Limb (tissue), 2 donors: ENCODE results near the gene EHD1.
"Not testable (repeated sequence)": the region's sequence is repeated elsewhere in the genome, so short reads cannot be mapped to it uniquely, and the experiment has no call there.

ENCODE experiments used
- DNase-seq, 2 donors: peaks; one replicate each; pipeline ENCODE4 v3.0.0-alpha.2; 2016; ENCODE audit errors: extremely low spot score in 2 of 2

EHD1 gene

DNA sequence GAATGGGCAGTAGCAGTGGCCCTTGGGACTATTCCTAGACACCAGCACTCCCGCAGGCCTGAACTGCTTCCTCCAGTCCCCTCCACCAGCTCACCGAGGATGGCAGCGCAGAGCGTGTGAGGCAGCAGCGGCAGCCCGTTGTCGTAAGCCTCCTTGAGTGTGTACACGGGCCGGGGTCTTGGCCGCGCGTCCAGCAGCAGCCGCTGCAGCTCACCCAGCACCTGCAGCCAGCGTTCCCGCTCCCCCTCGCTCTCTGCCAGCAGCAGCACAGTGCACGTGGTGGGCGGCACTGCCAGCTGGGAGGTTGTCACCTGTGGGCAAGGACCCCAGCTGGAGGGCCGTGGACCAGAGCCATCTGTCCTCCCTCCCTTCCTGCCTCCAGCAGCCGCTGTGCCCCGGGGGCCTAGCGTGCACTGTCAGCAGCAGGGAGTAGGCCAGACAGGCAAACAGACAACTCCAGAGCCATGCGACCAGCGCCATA is 47.0 kb downstream of the EHD1 start:
- DNase-seq = no peak

DNA sequence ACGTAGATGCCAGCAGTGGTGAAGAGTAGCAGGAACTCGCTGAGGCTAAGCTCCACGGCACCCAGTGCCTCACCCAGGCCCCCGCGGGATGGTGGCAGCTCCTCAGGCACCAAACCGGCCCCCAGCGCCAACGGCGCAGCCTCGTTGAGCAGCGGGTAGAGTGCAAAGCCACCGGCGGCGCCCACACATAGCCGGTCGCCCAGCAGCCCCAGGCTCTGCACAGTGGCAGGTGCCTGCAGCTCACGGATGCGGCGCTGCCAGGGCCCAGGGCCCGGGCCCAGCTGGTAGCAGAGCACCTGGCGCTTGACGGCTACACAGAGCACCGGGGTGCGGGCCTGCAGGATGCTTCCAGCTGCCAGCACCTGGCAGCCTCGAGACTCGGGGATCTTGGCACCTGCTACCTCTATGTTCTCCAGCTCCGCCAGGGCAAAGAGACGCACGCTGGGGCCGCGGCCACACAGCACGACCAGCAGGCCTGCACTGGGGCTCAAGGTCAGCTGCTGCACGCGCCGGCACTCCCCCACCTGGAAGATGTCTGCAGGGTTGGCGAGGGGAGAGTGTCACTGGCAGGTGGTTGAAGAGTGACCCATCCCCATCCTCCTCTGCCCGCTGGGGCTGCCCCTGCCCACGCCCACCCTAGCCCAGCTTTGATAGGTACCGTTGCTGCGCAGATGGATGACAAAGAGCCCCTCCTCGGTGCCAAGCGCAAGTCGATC is 48.7 kb downstream of the EHD1 start:
- DNase-seq = no peak

DNA sequence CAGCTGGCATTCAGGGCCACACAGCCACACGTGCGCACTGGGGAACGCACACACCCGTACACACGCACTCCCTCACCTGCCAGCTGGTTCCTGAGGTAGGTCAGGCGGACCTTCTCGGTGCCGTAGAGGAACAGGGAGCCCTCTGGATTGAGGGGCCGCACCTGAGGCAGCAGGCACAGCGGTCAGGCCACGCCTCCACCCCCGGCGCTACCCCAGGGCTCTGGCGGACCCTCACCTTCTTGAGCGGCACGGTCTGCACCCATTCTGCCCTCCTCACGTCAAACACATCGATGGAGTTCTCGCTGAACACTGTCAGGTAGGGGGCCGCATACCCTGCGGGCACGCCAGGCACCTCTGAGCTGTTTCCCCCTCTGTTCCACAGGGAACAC is 51.0 kb downstream of the EHD1 start:
- no peak for DNase-seq

DNA sequence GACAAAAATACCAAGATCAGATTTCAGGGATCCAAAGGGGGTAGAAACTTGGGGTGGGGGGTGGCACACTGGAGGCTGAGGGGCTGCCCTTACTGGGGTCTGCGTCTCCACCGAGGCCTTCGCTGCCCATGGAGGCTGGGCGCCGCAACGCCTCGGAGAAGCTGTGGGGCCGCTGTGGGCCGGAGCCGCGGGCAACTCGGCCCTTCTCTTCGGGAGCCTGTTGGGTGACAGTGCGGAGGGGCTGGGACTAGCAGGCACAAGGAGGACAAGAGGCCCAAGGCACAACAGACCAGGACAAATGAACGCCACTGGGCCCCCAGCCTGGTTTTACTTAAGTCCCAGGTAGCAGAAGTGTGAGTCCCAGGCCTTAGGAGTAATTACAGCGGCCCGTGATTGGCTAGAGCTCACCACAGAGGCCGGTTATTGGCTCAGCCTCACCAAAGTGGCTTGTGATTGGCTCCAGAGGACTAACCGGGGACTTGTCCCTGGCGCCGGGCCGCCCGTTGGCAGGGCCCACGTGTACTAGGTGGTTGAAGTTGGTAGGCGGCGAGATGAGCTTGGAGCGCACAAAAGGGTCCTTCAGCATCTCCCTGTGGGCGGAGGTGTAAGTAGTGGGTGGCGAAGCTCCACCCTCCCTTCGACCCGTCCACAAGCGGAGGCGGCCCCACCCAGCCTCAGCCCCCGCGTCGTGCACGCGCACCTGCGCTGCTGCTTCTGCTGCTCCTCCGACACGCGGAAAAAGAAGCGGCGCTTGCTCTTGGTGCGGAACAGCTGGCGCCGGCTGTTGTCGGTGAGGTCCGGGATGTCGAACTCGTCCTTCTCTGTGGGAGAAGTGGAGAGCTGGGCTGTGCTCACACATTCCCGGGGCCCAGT is 51.6 kb downstream of the EHD1 start:
- DNase-seq = no peak

DNA sequence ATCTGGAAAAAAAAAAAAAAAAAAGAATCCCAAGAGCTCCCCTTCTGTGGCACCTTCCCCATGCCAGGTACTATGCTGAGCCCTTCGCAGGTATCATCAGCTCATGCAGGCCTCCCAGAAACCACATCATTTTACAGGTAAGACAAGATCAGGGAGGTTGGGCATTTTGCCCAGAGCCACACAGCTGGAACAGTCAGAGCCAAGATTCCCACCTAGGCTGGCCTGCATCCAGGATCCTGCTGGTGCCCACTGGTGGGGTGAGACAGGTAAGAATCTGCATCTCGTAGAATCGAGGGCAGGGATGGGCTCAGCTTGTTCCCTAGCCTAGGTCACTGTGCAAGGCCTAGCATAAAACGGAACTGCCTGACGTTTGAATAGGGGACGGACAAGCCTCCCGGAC is 52.4 kb downstream of the EHD1 start:
- no peak for DNase-seq

DNA sequence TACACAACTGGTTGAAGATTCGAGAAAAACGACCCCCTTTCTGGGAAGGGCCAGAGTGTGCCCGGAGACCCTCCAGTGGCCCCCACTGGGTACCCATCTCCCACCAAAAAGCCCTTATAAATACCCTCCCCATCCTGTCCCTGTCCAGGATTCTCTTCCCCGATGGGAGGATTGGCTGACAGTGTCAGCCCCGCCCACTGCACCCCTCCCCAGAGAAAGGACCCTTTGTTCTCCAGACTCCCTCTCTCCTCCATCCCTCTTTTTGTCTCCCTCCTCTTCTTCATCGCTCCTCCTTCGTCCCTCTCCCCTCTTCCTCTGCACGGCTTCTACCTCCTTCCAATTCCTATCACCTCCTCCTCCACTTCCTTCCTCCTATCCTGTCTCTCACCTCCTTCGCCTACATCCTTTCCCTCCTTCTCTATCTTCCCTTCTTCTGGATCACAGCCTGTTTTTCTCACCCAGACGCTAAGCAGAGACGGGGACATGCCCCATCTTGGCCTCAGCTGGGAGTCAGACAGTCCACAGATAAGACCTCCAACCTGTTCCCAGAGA is 54.8 kb downstream of the EHD1 start:
- no peak for DNase-seq

DNA sequence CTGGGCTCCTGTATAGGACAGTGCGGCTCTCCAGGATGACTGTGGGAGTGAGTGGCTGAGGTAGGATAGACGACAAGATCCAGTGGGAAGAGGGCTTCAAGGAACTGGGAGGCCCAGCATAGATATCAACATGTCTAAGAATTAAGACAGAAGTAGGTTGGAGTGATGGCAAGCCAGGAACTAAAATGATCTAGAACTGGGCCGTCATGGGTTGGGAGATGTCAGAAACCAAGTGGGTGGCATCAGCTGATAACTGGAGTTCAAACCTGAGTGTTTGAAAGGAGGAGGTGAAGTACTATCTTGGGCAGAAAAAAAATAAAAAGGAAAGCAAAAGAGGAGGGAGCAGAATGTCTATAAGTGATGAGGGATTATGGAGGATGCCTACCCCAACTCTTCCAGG is 60.9 kb downstream of the EHD1 start:
- DNase-seq = no peak

DNA sequence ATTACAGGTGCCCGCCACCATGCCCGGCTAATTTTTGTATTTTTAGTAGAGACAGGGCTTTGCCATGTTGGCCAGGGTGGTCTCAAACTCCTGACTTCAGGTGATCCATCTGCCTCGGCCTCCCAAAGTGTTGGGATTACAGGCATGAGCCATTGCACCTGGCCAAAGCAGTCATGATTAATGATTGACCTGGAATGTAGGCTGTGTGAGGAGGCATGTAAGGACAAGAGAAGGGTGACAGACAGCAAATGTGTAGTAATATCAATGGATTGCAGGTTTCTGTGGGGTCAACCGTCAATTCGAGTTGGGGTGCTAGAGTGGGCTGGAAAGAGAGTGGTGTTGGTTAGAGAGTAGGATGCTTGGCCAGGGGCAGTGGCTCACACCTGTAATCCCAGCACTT is 63.0 kb downstream of the EHD1 start:
- DNase-seq = not testable (repeated sequence)

DNA sequence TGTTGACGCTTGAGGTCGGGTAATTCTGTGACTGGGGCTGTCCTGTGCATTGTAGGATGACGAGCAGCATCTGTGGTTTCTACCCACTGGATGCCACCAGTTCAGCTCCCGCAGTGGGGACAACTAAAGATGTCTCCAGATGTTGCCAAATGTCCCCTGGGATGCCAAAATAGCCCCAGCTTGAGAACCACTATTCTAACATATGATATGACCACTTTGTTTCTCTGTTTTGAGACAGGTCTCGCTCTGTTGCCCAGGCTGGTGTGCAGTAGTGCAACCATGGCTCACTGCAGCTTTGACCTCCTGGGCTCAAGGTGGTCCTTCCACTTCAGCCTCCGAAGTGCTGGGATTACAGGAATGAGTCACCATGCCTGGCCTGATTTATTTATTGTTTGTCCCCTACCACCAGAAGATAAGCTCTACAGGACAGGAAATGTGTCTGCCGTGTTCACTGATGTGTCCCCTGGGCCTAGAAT is 63.7 kb downstream of the EHD1 start:
- DNase-seq = no peak

DNA sequence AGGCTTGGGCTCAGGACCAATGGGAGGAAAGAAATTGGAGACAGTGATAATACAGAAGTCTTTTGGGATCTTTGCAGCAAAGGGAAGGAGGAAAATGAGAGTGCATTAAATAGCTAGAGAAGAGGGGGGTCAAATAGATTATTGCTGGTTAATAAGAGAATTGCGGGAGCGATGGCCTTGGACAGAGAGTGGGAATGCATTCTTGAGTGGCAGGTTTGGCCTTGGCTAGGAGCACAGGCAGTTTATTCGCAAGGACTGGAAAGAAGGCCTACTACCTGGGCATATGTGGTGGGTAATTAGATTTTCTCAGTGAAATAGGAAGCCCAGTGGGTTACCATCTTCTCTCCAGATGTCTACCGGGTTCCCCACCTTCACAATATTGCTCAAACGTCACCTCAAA is 64.6 kb downstream of the EHD1 start:
- no peak for DNase-seq

DNA sequence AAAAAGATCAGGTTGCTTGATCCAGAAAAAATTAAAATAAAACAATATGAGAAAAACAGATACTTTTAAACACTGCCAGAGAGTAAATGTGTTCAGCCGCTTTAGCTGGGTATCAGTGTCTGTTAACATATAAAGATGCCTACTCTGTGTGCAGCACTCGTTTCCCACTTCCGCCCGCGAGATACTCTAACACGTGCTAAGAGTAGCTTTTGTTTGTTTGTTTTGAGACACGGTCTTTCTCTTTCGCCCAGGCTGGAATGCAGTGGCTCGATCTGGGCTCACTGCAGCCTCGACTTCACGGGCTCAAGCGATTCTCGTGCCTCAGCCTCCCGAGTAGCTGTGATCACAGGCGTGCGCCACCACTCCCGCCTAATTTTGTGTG is 67.5 kb downstream of the EHD1 start:
- no peak for DNase-seq

DNA sequence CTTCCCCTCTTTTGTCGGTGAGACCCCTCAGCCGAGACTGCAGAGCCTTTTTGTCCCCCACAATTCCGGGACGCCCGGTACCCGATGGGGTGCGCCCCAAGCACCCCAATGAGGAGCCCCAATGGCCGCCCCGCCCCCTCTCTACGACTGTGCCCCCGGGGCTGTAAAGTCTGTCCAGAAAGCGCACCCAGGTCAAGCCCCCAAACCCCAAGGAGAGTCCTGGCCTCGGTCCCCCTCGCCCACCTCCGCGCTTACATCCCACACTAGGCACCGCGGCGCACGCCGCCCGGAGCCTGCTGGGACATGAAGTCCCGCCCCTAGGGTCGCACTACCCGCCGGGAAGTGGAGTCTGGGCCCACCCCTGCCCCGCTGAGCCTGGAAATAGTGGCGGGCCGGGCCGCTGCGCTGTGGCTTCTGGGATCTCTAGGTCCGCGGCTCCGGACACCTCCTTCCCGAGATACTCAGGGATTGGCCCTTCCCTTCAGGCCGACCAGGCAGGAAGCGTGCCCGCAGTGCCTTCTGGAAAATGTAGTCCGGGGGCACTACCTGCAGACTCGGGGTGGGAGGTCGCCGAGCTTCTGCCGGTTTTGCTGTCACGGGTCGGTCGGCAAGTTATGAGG is 68.0 kb downstream of the EHD1 start, which contains the start of gene MEN1:
Gene MEN1 (minus strand): TSS at position 281 of the 620 bp plus-strand sequence. CDS start 442 bp downstream, outside the sequence.
- DNase-seq = peak; percentile 96 to 98

DNA sequence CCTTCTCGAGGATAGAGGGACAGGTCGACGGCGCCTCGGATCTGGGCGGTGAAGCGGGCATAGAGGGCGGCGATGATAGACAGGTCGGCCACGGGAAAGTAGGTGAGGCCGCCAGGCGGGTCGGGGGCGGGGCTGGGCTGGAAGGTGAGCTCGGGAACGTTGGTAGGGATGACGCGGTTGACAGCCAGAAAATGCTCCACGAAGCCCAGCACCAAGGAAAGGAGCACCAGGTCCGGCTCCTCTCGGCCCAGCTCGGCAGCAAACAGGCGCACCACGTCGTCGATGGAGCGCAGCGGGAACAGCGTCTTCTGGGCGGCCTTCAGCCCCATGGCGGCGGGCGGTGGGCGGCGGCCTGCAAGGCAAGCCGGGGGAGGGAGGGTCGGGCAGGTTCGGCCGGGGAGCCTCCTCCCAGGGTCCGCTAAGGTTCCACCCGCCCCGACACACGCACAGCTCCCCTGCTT is 68.6 kb downstream of the EHD1 start:
- DNase-seq = peak in 1 of 2 donors; percentile 64

DNA sequence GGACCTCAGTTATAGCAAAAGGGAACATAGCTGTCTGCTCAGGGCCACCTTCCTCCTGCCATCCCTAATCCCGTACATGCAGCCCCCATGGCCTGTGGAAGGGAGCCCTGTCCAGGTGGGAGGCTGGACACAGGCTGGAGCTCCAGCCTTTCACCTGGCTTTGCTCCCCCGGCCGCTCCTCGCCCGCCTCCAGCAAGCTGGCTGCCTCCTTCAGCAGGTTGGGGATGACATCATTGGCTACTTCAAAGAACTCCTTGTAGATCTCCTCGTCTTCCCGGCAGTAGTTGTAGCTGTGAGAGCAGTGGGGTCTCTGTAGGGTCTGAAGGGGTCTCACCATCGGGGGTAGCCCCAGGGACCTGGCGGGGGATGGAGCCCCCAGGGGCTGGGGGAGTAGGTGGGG is 72.9 kb downstream of the EHD1 start:
- no peak for DNase-seq

DNA sequence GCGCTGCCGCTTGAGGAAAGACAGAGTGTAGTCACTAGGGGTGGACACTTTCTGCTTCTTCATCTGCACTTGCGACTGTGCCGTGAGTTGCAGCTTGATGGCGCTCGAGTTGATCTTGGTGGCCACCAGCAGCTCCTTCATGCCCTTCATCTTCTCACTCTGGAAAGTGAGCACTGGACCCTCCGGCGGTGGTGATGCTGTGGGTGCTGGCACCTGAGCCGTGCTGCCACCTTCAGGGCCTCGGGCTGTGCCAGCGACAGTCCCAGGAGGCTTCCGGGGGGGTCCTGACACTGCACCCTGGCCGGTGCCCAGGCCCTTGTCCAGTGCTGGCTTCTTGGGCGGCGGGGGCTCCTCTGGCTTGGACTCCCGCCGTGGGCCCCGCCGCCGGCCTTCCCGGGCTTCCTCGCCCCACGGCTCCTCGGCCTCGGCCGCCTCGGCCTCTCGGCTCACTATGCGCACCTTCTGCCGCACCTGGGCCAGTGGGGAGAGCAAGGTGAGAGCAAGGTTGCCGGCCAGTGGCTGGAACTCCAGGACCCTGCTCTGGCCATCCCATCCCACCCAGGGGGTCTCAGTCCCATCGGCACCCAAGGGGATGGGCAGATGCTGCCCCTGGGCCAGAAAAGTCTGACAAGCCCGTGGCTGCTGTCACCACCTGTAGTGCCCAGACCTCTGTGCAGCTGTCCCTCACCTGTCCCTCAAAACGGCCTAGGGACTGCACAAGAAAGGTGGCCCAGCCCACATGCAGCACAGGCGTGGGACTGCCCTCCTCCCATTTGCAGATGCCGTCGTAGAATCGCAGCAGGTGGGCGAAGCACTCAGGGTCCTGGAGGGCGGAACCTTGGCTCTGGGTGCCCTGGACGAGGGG is 73.8 kb downstream of the EHD1 start:
- peak in 1 of 2 donors; percentile 42 for DNase-seq

DNA sequence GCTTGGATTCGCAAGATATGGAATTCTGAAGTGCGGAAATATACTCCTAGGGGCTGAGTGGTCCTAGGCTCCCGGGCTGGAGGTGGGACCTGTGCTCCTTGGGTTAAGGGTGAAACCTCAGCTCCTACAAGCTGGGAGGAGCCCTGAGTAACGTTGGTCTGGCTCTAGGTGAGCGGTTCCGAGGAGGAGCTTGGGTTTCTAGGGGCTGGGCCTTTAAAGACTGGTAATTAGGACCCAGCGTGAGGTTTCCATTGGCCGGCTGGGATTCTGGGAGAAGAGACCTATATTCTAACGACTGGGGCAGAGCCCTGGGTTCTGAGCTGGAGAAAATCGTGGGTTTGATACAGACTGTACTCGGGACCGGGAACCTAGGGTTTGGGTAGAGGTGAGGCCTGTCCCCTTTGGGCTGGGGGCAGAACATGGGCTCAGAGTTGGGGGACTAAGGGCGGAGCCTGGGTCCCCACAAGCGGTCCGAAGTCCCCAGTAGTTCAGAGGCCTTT is 74.5 kb downstream of the EHD1 start:
- DNase-seq = no peak

DNA sequence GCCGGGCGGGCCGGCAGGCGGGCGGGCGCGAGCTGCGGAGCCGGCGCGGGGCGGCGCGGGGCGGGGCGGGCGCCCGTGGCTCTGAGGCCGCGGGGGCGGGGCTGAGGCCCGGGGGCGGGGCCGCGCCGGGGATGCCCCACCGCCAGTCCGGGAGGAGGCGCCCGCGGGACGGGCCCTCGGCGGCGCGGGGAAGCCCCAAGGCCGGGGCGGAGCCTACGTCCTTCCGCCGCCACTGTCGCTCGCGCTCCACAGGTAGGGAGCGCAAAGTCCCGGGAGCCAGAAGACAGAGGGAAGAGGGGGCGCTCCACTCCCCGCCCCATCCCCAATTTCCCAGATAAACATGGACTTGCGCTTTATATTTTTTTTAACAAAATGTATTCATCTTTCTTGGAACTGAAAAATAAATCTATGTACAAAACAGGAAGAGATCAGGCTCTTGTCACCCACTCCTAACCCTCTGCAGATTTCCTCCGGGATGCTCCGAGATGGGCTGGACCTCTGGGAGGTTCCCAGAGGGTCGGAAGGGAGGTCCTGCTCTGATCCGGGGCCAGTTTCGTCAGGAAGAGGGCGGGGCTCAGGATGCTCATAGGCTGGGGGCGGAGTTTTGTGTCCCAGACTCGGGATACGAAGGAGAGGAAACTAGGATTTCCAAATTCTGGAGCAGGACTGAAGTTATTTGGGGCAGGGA is 75.1 kb downstream of the EHD1 start, which contains the start of gene MAP4K2:
Gene MAP4K2 (minus strand): TSS at position 57 of the 688 bp plus-strand sequence. CDS start 65 bp downstream, outside the sequence.
- peak; percentile 88 for DNase-seq

DNA sequence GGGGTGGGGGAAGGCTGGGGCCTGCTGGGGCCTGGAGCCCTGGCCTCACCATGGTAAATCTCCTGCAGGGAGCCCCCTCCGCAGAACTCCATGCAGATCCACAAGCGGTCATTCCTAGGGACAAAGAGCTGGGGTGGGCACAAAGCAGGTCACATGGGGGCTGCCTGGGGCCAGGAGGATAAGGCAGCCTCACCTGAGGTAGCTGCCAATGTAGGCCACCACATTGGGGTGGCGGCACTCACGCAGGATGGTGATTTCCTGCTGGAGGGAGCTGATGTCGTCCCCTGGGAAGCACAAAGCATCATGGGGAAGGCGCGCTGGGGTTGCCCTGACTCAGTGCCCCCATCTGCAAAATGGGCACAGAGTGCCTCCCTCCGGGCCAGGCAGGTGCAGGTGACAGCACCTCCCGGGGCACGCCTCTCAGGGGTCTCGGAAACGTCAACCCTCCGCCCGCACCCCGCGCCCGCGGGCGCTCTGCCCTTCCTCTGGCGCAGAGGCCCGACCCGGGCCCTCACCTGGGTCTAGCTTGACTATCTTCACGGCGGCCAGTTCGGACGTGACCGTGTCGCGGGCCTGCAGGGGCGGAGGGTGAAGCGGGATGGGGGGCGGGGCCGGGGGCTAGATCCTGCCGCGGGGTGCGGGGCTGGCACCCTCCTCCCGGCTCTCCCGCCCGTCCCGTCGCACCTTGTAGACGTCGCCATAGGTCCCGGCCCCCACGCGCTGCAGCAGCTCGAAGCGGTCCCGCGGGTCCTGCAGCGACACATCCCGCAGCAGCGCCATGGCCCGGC is 75.9 kb downstream of the EHD1 start:
- DNase-seq = peak; percentile 8 to 36
